K562 (cell line): Measurements from ENCODE around the gene TMEM25. TPM values are rescaled to one million over a fixed set of nuclear protein-coding genes. Genes with fewer than 3 reads are reported as not detected.
A peak's percentile ranks its signal among the peaks of the same experiment; 100 is the strongest.

Source experiments
- ELF1 ChIP-seq: fragments of 200-800 bp; sonication (Bioruptor generic); IDR thresholded peaks from 2 replicates; pipeline ENCODE4 v1.6.1; 2016; ENCODE audit warnings: missing genetic modification characterization, missing compliant biosample characterization
- EP400 ChIP-seq: fragments of 450-650 bp; IDR thresholded peaks from 2 replicates; pipeline ENCODE4 v1.6.1; 2017; ENCODE audit warnings: antibody characterized with exemption, mild to moderate bottlenecking, moderate library complexity
- HCFC1 ChIP-seq: IDR thresholded peaks from 2 replicates; pipeline ENCODE4 v1.6.1; 2012; ENCODE audit warnings: low read depth, low read length, improper control_type of control experiment
- KAT7 ChIP-seq: sonication (generic); formaldehyde crosslinking; IDR thresholded peaks from 2 replicates; pipeline ENCODE4 v1.8.0; 2022; ENCODE audit warnings: missing genetic modification reagents, mild to moderate bottlenecking, borderline replicate concordance
- LARP7 ChIP-seq: fragments of 450-650 bp; IDR thresholded peaks from 2 replicates; pipeline ENCODE4 v1.6.1; 2016
- NCOA1 ChIP-seq: fragments of 450-650 bp; IDR thresholded peaks from 2 replicates; pipeline ENCODE4 v1.6.1; 2016; ENCODE audit warnings: low read depth
- NFIC ChIP-seq: fragments of 450-650 bp; IDR thresholded peaks from 2 replicates; pipeline ENCODE4 v1.6.1; 2017; ENCODE audit warnings: mild to moderate bottlenecking, inconsistent platforms
- RFX1 ChIP-seq: fragments of 450-650 bp; IDR thresholded peaks from 2 replicates; pipeline ENCODE4 v1.6.1; 2016; ENCODE audit warnings: mild to moderate bottlenecking, moderate library complexity
- TAF15 ChIP-seq: fragments of 200-400 bp; formaldehyde crosslinking; IDR thresholded peaks from 2 replicates; pipeline ENCODE4 v1.6.1; 2017; ENCODE audit warnings: mild to moderate bottlenecking, low read depth, low read length, moderate library complexity
- TCF7 ChIP-seq: sonication (generic); IDR thresholded peaks from 2 replicates; pipeline ENCODE4 v1.6.1; 2016; ENCODE audit warnings: antibody characterized with exemption, borderline replicate concordance
- VEZF1 ChIP-seq: fragments of 200-800 bp; sonication (Bioruptor generic); IDR thresholded peaks from 2 replicates; pipeline ENCODE4 v1.6.1; 2017; ENCODE audit warnings: missing genetic modification characterization, missing compliant biosample characterization
- ZBTB49 ChIP-seq: sonication (generic); formaldehyde crosslinking; IDR thresholded peaks from 2 replicates; pipeline ENCODE4 v1.8.0; 2022; ENCODE audit warnings: missing genetic modification reagents, mild to moderate bottlenecking, borderline replicate concordance
- ZBTB7A ChIP-seq: IDR thresholded peaks from 2 replicates; pipeline ENCODE4 v1.6.1; 2011; ENCODE audit warnings: low read depth, mild to moderate bottlenecking, low read length, moderate library complexity, borderline replicate concordance; ENCODE audit not compliant: control insufficient read depth
- ZNF175 ChIP-seq: fragments of 200-800 bp; sonication (Bioruptor generic); IDR thresholded peaks from 2 replicates; pipeline ENCODE4 v1.6.1; 2016; ENCODE audit warnings: low read depth, mild to moderate bottlenecking, missing genetic modification characterization, missing compliant biosample characterization
- ZNF282 ChIP-seq: sonication (generic); formaldehyde crosslinking; IDR thresholded peaks from 2 replicates; pipeline ENCODE4 v1.8.1; 2023; ENCODE audit warnings: missing genetic modification reagents
- ZNF511 ChIP-seq: sonication (generic); formaldehyde crosslinking; IDR thresholded peaks from 2 replicates; pipeline ENCODE4 v1.8.0; 2022; ENCODE audit warnings: mild to moderate bottlenecking, missing genetic modification reagents
- ZNF584 ChIP-seq: fragments of 200-800 bp; sonication (Bioruptor generic); IDR thresholded peaks from 2 replicates; pipeline ENCODE4 v1.6.1; 2016; ENCODE audit warnings: low read depth, mild to moderate bottlenecking, missing genetic modification characterization, missing compliant biosample characterization
- ZNF740 ChIP-seq, 3 experiments: fragments of 200-800 bp in 1 of 3; sonication (Bioruptor generic) in 1 of 3; sonication (generic) in 1 of 3; formaldehyde crosslinking in 1 of 3; IDR thresholded peaks; 2 replicates each; pipeline versions ENCODE4 v1.6.1 to v1.8.0; 2016 to 2022; ENCODE audit warnings: mild to moderate bottlenecking in 2 of 3, missing compliant biosample characterization in 2 of 3, missing genetic modification characterization in 2 of 3, missing genetic modification reagents in 1 of 3
- ZNF766 ChIP-seq: fragments of 200-800 bp; sonication (Bioruptor generic); conservative IDR thresholded peaks from 2 replicates; pipeline ENCODE4 v1.6.1; 2016; ENCODE audit warnings: missing genetic modification characterization, missing compliant biosample characterization
- polyA plus RNA-seq, 8 experiments: library from polyadenylated mRNA; depleted of rRNA in 4 of 8; stranded (reverse) in 5 of 8; unstranded in 3 of 8; fragments of >200 nt; fragmentation: Nextera tagmentation in 2 of 8; fragmentation: Illumina TruSeq in 1 of 8; extraction: Ambion mirVana in 2 of 8; extraction: Trizol in 1 of 8; gene quantifications; 2 replicates each; pipeline versions ENCODE4 v1.2.1 to v1.2.3, GENCODE V29; 2011 to 2014; ENCODE audit warnings: inconsistent platforms in 1 of 8, missing spikeins in 1 of 8
- total RNA-seq, 7 experiments: library from RNA; depleted of rRNA in 6 of 7; stranded (reverse); fragments of >200 nt in 6 of 7; fragmentation: Illumina TruSeq in 2 of 7; extraction: Trizol in 2 of 7; gene quantifications; 2 replicates each; pipeline versions ENCODE4 v1.2.1 to v1.2.3, GENCODE V29; 2011 to 2021; ENCODE audit warnings: low replicate concordance in 1 of 7

The TMEM25 gene
- total and polyA plus RNA-seq, 9 of the 15 experiments (the other 6 are each of a cell fraction or from before 2014, with no cell fraction given) = 0.34 to 3.8 (median 2.0) TPM

GRCh38 chr11:118572061-118572980 lies 41.3 kb downstream of the TMEM25 start, which contains the start of gene ARCN1 (continued):
- TF ChIP-seq KAT7 (CRISPR knock-in tag) (peak; percentile 95; the same call in 1 of the 2 replicates), RFX1 (no peak), ZNF282 (CRISPR knock-in tag) (0 out of 2 replicates have a peak, but pooled peaks have one; percentile 65), LARP7 (0 out of 2 replicates have a peak, but pooled peaks have one; percentile 42), TAF15 (no peak), NFIC (peak; percentile 36; the same call in 1 of the 2 replicates), ZNF175 (CRISPR knock-in tag) (0 out of 2 replicates have a peak, but pooled peaks have one; percentile 26), VEZF1 (CRISPR knock-in tag) (peak; percentile 94), ELF1 (tag) (peak; percentile 72), TCF7 (no peak), ZBTB7A (peak; percentile 43; the same call in 1 of the 2 replicates), ZNF766 (CRISPR knock-in tag) (0 out of 2 replicates have a peak, but pooled peaks have one; percentile 25), ZBTB49 (0 out of 2 replicates have a peak, but pooled peaks have one; percentile 26), NCOA1 (no peak), EP400 (peak; percentile 96), HCFC1 (peak; percentile 34; the same call in 1 of the 2 replicates), ZNF740 (CRISPR knock-in tag; IDR thresholded peaks at IDR 0.05) (peak; percentile 68), ZNF740 (tag; IDR thresholded peaks at IDR 0.05) (peak in 1 of 2 experiments; percentile 78; a peak in 2 of 4 replicates), ZNF584 (CRISPR knock-in tag) (peak; percentile 62; the same call in 1 of the 2 replicates), ZNF511 (CRISPR knock-in tag) (peak; percentile 43; the same call in 1 of the 2 replicates)
